Uterus (tissue), 4 donors: ENCODE measurements around the gene UVRAG. TPM values are rescaled to one million over a fixed set of nuclear protein-coding genes. Genes with fewer than 3 reads are reported as not detected.

ENCODE experiments used
- DNase-seq, 2 donors: peaks; one replicate each; pipeline ENCODE4 v3.0.0-alpha.2; 2019 to 2020
- H3K27ac ChIP-seq, 2 donors: fragments of 200-600 bp; sonication (generic); 1 replicate in 1 of 2; 2 replicates in 1 of 2; pipeline ENCODE4 v1.5.1; 2016 to 2018
- H3K27me3 ChIP-seq, 2 donors: fragments of 200-600 bp; sonication (generic); one replicate each; pipeline ENCODE4 v1.5.1; 2018 to 2019; ENCODE audit warnings: control low read depth in 1 of 2
- H3K36me3 ChIP-seq, 2 donors: fragments of 200-600 bp; sonication (generic); one replicate each; pipeline ENCODE4 v1.5.1; 2019; ENCODE audit warnings: control low read depth in 1 of 2
- H3K4me1 ChIP-seq, 2 donors: fragments of 200-600 bp; sonication (generic); one replicate each; pipeline ENCODE4 v1.5.1; 2018 to 2019; ENCODE audit warnings: control low read depth in 1 of 2
- H3K4me3 ChIP-seq, 2 donors: fragments of 200-600 bp; sonication (generic); 1 replicate in 1 of 2; 2 replicates in 1 of 2; pipeline ENCODE4 v1.5.1; 2018 to 2019; ENCODE audit warnings: mild to moderate bottlenecking in 1 of 2
- H3K9me3 ChIP-seq, 2 donors: fragments of 200-600 bp; sonication (generic); one replicate each; pipeline ENCODE4 v1.5.1; 2019; ENCODE audit warnings: control low read depth in 1 of 2
- POLR2A ChIP-seq, 2 donors: fragments of 450-650 bp; IDR thresholded peaks; one replicate each; pipeline ENCODE4 v1.6.1; 2016; ENCODE audit warnings: antibody characterized with exemption in 2 of 2, mild to moderate bottlenecking in 1 of 2, moderate library complexity in 1 of 2
- intact Hi-C: fragments of 100-400 bp; cut with DNase I; formaldehyde crosslinking; loops from one replicate; pipeline ENCODE4 v1.15.1; 2023; ENCODE audit warnings: low total_unique reads
- total RNA-seq, 4 donors: library from RNA; depleted of rRNA in 3 of 4; stranded (reverse); fragments of >200 nt in 3 of 4; gene quantifications; one replicate each; pipeline versions ENCODE4 v1.1.0 to v1.2.4, GENCODE V29; 2014 to 2023
- TF ChIP-seq, protein P1 (sequence below), 4 experiments: fragments of 200-600 bp in 2 of 4; fragments of 450-650 bp in 2 of 4; sonication (generic) in 2 of 4; IDR thresholded peaks; one replicate each; pipeline ENCODE4 v1.5.1; 2016 to 2019; ENCODE audit warnings: antibody characterized with exemption in 4 of 4, mild to moderate bottlenecking in 2 of 4, moderate library complexity in 1 of 4
- donor health status: DM: yes; HTN: yes; CAD: no.

Gene UVRAG
- total RNA-seq, 4 donors from 2014 or later, result 14.9 to 42.9 (median 26.4) TPM

DNA sequence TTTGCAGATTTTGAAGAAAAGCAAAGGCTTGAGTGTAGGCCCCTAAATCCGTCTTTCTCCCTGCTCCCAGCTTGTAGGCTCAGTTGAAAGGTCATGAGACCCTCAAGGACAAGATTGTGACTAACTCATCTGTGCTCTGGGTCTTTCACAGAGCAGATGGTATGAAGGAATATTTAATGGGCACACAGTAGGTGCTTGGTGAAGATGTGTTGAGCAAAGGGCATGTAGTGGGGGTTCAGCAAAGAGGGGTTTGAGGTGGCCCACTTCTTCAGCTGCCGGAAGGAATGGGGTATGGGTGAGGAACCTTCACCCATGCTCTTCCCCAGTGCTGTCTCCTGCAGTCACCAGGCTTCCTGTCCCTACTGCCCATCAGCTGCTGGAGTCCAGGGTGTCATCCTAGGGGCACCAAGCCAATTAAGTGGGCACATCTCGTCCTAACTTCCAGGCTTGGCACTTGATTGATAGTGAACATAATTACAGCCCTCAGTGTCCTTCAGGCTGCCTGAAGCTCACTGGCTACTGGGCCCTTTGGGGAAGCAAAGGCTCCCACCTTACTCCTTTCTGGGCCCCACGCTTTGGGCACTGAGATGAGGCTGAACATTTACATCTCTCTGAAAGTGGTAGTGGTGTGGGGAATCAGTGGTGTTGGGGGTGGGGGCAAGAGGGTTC lies 31.5 kb upstream of the UVRAG start:
- H3K9me3 ChIP-seq, result no peaks in the 10 kb centered on the region
- TF ChIP-seq, protein P1, sequence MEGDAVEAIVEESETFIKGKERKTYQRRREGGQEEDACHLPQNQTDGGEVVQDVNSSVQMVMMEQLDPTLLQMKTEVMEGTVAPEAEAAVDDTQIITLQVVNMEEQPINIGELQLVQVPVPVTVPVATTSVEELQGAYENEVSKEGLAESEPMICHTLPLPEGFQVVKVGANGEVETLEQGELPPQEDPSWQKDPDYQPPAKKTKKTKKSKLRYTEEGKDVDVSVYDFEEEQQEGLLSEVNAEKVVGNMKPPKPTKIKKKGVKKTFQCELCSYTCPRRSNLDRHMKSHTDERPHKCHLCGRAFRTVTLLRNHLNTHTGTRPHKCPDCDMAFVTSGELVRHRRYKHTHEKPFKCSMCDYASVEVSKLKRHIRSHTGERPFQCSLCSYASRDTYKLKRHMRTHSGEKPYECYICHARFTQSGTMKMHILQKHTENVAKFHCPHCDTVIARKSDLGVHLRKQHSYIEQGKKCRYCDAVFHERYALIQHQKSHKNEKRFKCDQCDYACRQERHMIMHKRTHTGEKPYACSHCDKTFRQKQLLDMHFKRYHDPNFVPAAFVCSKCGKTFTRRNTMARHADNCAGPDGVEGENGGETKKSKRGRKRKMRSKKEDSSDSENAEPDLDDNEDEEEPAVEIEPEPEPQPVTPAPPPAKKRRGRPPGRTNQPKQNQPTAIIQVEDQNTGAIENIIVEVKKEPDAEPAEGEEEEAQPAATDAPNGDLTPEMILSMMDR (IDR thresholded peaks at IDR 0.05), result no peak
- no peak for TF ChIP-seq POLR2A (IDR thresholded peaks at IDR 0.05)
- no peaks in the 10 kb centered on the region for H3K4me1 ChIP-seq
- H3K27ac ChIP-seq, result no peak overlapping the region
- intact Hi-C loops, result no loop called here
- DNase-seq, result no peak
- H3K36me3 ChIP-seq, result no peaks in the 10 kb centered on the region
- no peaks in the 10 kb centered on the region for H3K27me3 ChIP-seq
- H3K4me3 ChIP-seq, result no peak overlapping the region

DNA sequence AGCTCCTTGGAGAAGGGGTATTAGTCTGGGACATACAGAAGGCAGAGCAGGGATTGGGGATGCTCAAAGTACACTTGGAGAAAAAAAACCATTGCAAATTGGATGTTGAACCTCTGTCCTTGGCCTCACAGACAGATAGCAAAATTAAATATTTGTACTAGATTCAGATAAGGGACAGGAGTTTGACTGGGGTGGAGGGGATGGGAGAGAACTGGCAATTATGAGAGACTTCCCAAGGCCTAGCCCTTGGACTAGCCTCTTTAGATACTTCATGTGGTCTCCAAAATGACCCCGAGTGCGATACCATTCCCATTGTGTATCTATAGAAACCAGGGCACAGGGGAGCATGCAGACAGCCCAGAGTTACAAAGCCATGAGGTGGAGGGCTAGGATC lies 30.9 kb upstream of the UVRAG start:
- Histone ChIP-seq H3K27ac (no peak overlapping the region), H3K4me1 (no peaks in the 10 kb centered on the region), H3K27me3 (no peaks in the 10 kb centered on the region), H3K4me3 (no peak overlapping the region), H3K9me3 (no peaks in the 10 kb centered on the region), H3K36me3 (no peaks in the 10 kb centered on the region)
- DNase-seq, result no peak
- TF ChIP-seq, protein P1 (IDR thresholded peaks at IDR 0.05), result no peak
- no peak for TF ChIP-seq POLR2A (IDR thresholded peaks at IDR 0.05)
- intact Hi-C loops, result no loop called here

DNA sequence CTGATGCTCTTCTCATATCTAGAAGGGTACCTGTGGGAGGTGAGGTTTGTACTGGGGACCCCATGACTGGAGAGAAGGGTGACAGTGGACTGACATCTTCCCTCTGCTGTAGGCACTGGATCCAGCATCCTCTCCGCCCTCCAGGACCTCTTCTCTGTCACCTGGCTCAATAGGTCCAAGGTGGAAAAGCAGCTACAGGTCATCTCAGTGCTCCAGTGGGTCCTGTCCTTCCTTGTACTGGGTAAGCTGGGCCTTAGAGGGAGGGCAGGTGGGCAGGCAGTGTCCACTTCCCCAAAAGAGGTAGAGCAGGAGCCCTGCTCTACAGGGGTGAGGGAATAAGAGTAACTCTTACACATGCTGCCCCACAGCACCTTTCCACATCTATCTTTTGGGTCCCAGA lies 30.5 kb upstream of the UVRAG start:
- Histone ChIP-seq H3K4me3 (no peak overlapping the region), H3K36me3 (no peaks in the 10 kb centered on the region), H3K27ac (no peak overlapping the region), H3K9me3 (no peaks in the 10 kb centered on the region), H3K27me3 (no peaks in the 10 kb centered on the region), H3K4me1 (no peaks in the 10 kb centered on the region)
- TF ChIP-seq POLR2A (IDR thresholded peaks at IDR 0.05), result no peak
- TF ChIP-seq, protein P1 (IDR thresholded peaks at IDR 0.05), result no peak
- no peak for DNase-seq
- intact Hi-C loops, result no loop called here

DNA sequence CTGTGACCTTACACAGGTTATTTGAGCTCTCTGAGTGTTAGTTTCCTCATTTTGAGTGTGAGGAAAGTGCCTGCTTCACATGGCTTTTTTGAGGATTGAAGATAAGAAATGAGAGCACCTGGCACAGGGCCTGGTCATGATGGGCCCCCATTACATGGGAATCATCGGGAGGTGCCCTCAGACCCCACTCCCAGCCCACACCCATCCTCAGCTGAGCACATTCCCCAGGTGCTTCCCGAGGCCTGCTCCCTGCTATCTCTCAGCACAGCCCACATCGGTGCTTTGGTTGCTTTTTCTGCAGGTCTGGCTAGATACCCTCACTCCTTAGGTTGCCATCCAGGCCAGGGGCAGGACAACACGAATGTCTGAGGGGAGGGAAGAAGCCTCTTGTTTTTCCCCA lies 29.8 kb upstream of the UVRAG start:
- TF ChIP-seq POLR2A (IDR thresholded peaks at IDR 0.05), result no peak
- TF ChIP-seq, protein P1 (IDR thresholded peaks at IDR 0.05), result no peak
- no peaks in the 10 kb centered on the region for H3K36me3 ChIP-seq
- H3K27ac ChIP-seq, result no peak overlapping the region
- no peaks in the 10 kb centered on the region for H3K27me3 ChIP-seq
- H3K9me3 ChIP-seq, result no peaks in the 10 kb centered on the region
- intact Hi-C loops, result no loop called here
- H3K4me1 ChIP-seq, result no peaks in the 10 kb centered on the region
- no peak overlapping the region for H3K4me3 ChIP-seq
- no peak for DNase-seq

DNA sequence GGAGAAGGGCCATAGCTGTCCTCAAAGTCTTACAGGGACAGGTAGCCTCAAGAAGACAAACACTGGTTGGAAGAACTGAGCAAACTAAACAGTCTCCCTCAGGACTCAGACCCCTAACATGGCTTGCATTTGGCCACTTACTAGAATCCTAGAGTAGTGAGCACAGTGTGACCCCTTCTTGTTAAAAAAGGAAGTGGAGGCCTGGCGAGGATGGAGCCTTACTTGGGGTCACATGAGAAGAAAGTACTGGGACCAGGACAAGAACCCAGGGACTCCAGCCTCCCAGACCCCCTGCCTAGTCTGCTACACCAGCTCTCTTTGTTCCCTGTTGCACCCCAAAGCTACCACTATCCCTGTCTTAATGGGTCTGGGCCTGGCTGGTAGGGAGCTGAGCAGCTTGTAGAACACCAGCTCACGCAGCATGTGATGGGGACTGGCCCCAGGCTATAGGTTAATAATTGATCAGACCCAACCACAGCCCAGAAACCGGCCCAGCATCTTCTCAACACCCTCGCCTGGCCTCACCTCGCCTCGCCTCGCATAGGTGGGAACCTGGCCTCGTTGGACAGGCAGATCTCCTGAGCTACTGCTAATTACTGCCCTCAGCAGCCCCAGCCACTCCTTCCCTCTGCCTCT lies 28.8 kb upstream of the UVRAG start:
- Histone ChIP-seq H3K36me3 (no peaks in the 10 kb centered on the region), H3K4me3 (no peak overlapping the region), H3K9me3 (no peaks in the 10 kb centered on the region), H3K27ac (no peak overlapping the region), H3K27me3 (no peaks in the 10 kb centered on the region), H3K4me1 (no peaks in the 10 kb centered on the region)
- intact Hi-C loops, result no loop called here
- no peak for TF ChIP-seq POLR2A (IDR thresholded peaks at IDR 0.05)
- TF ChIP-seq, protein P1 (IDR thresholded peaks at IDR 0.05), result no peak
- DNase-seq, result no peak
